Osteocyte (in vitro differentiated cells): ENCODE results near the gene TMEM225B. TPM values are rescaled to one million over a fixed set of nuclear protein-coding genes. Genes with fewer than 3 reads are reported as not detected.

Experiments used
- DNase-seq: peaks from one replicate; pipeline ENCODE4 v3.0.0; 2021; ENCODE audit warnings: mixed read lengths; ENCODE audit not compliant: unreplicated experiment; ENCODE audit errors: extremely low spot score
- H3K27ac Mint-ChIP-seq: one replicate; pipeline ENCODE4 v1.8.0; 2021; ENCODE audit warnings: mild to moderate bottlenecking, mixed read lengths; ENCODE audit not compliant: unreplicated experiment
- H3K27me3 Mint-ChIP-seq: one replicate; pipeline ENCODE4 v1.8.0; 2021; ENCODE audit warnings: mixed read lengths; ENCODE audit not compliant: unreplicated experiment
- H3K36me3 Mint-ChIP-seq: one replicate; pipeline ENCODE4 v1.8.0; 2021; ENCODE audit warnings: mixed read lengths; ENCODE audit not compliant: unreplicated experiment
- H3K4me1 Mint-ChIP-seq: one replicate; pipeline ENCODE4 v1.8.0; 2021; ENCODE audit warnings: mixed read lengths; ENCODE audit not compliant: unreplicated experiment
- H3K4me3 Mint-ChIP-seq: one replicate; pipeline ENCODE4 v1.8.0; 2021; ENCODE audit warnings: mild to moderate bottlenecking, moderate library complexity, mixed read lengths; ENCODE audit not compliant: unreplicated experiment
- H3K9me3 Mint-ChIP-seq: one replicate; pipeline ENCODE4 v1.8.0; 2021; ENCODE audit warnings: mixed read lengths; ENCODE audit not compliant: unreplicated experiment
- total RNA-seq: library from RNA; stranded (reverse); gene quantifications from 2 replicates; pipeline ENCODE4 v1.2.1, GENCODE V29; 2021
- TF ChIP-seq, protein P1 (sequence below): fragments of 200-600 bp; sonication (generic); IDR thresholded peaks from 2 replicates; pipeline ENCODE4 v1.5.0; 2021; ENCODE audit warnings: antibody characterized with exemption, mild to moderate bottlenecking, moderate library complexity

Gene TMEM225B
- total RNA-seq, 1 donor from 2014 or later, result 1.6 TPM

DNA sequence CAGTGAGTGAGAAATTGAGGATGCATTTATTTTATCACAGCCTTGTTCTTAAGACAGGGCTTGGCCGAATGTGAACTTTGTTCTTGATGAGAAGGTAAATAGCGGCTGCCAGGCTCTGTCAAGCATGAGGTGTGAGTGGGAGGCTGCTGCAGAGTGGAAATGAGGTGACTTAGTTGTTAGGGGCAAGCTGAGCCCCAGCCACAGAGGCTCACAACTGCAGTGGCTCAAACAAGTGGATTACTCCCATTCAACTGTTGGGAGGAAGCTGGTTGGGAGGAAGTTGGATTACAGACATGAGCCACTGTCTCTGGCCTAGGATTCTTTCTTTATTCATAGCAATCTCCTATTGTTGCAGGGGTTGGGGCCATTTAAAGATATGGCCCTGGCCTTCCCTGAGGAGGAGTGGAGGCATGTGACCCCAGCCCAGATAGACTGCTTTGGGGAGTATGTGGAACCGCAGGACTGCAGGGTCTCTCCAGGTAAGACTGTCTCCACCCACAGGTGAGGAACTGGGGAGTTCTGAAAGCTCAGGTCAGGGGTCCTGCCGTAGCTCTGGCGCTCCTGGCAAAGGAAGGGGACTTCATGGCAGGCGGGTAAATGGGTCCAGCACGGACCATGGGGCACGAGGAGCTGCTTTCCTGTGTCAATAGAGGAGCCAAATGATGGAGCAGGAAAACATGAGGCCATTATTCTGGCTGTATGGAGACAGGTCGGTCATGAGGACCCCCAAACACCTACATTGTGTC lies 25.8 kb downstream of the TMEM225B start:
- Mint-ChIP-seq H3K9me3 (no peaks in the 10 kb centered on the region), H3K4me3 (no peak overlapping the region), H3K36me3 (peaks cover 74% of the 10 kb centered on the region), H3K27ac (no peak overlapping the region), H3K27me3 (no peaks in the 10 kb centered on the region), H3K4me1 (peaks cover 2% of the 10 kb centered on the region)
- DNase-seq, result peak; percentile 66
- TF ChIP-seq, protein P1, sequence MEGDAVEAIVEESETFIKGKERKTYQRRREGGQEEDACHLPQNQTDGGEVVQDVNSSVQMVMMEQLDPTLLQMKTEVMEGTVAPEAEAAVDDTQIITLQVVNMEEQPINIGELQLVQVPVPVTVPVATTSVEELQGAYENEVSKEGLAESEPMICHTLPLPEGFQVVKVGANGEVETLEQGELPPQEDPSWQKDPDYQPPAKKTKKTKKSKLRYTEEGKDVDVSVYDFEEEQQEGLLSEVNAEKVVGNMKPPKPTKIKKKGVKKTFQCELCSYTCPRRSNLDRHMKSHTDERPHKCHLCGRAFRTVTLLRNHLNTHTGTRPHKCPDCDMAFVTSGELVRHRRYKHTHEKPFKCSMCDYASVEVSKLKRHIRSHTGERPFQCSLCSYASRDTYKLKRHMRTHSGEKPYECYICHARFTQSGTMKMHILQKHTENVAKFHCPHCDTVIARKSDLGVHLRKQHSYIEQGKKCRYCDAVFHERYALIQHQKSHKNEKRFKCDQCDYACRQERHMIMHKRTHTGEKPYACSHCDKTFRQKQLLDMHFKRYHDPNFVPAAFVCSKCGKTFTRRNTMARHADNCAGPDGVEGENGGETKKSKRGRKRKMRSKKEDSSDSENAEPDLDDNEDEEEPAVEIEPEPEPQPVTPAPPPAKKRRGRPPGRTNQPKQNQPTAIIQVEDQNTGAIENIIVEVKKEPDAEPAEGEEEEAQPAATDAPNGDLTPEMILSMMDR, result no peak

GRCh38 chr7:99624484-99624883 lies 26.4 kb downstream of the TMEM225B start:
- no peak overlapping the region for H3K4me3 Mint-ChIP-seq
- peaks cover 71% of the 10 kb centered on the region for H3K36me3 Mint-ChIP-seq
- peak; percentile 75 for DNase-seq
- no peak overlapping the region for H3K27ac Mint-ChIP-seq
- TF ChIP-seq, protein P1, result no peak
- H3K4me1 Mint-ChIP-seq, result no peaks in the 10 kb centered on the region
- H3K9me3 Mint-ChIP-seq, result no peaks in the 10 kb centered on the region
- no peaks in the 10 kb centered on the region for H3K27me3 Mint-ChIP-seq

DNA sequence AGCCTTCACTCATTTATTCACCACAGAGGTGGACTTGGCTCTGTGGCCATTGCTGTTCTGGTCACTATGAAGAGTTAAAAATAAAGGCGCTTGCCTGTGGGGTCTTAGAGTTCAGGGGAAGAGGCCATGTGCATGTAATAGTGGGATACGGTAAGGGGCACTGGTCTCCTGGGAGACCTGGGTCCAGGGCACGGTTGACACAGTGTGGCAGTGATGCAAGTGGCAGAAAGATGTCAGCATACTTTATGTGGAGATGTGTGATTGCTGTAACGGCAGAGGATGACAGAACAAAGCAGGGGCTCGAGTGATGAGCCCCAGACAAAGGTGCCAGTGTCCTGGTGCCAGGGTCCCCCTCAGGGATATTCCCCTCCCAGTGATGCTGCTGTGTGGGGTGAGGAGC lies 27.3 kb downstream of the TMEM225B start:
- Mint-ChIP-seq H3K9me3 (no peaks in the 10 kb centered on the region), H3K27ac (no peak overlapping the region), H3K27me3 (no peaks in the 10 kb centered on the region), H3K4me1 (no peaks in the 10 kb centered on the region), H3K36me3 (peaks cover 68% of the 10 kb centered on the region), H3K4me3 (no peak overlapping the region)
- TF ChIP-seq, protein P1, result no peak
- DNase-seq, result peak; percentile 48

GRCh38 chr7:99625961-99626360 lies 27.9 kb downstream of the TMEM225B start:
- H3K27me3 Mint-ChIP-seq, result no peaks in the 10 kb centered on the region
- peaks cover 66% of the 10 kb centered on the region for H3K36me3 Mint-ChIP-seq
- H3K4me1 Mint-ChIP-seq, result no peaks in the 10 kb centered on the region
- no peak for DNase-seq
- H3K9me3 Mint-ChIP-seq, result no peaks in the 10 kb centered on the region
- H3K27ac Mint-ChIP-seq, result no peak overlapping the region
- TF ChIP-seq, protein P1, result no peak
- H3K4me3 Mint-ChIP-seq, result no peak overlapping the region

DNA sequence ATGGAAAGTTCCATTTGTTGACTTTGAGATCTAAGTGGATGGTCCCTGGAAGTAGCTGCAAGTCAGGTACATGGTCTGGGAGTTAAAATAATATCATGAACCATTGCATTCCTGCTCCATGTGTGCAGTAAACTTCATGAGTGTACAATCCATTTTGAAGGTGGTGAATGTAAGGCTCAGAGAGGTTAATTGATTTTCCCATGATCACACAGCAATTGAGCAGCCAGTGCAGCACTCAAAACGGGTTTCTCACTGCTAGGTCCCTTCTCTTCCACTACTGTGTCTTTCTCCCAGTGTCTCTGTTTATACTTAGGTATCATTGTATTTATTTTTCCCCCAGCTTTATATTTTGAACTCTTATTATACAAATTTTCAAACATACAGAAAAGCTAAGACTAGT lies 28.6 kb downstream of the TMEM225B start:
- Mint-ChIP-seq H3K27me3 (no peaks in the 10 kb centered on the region), H3K9me3 (no peaks in the 10 kb centered on the region), H3K27ac (no peak overlapping the region), H3K4me3 (no peak overlapping the region), H3K36me3 (peaks cover 63% of the 10 kb centered on the region), H3K4me1 (no peaks in the 10 kb centered on the region)
- no peak for DNase-seq
- TF ChIP-seq, protein P1, result no peak
